ENCODE data around the gene C5orf47.

Gene C5orf47

GRCh38 chr5:174022384-174023095, 33.6 kb downstream of the C5orf47 start:
- no peak for DNase-seq (ENCODE audit: low read depth in 1 of 2, low spot score in 1 of 2)

- DNase-seq (ENCODE audit: low read depth in 1 of 2, low spot score in 1 of 2) = no peak
Measured at GRCh38 chr5:174030286-174030685, 41.3 kb downstream of the C5orf47 start.

GRCh38 chr5:174044466-174045254, 55.7 kb downstream of the C5orf47 start:
- no peak for DNase-seq (ENCODE audit: low read depth in 1 of 2, low spot score in 1 of 2)

GRCh38 chr5:174045470-174046025, 56.6 kb downstream of the C5orf47 start, which contains the start of gene NSG2:
Gene NSG2 (plus strand): TSS chr5:174045706. CDS start chr5:174046756, 1,050 bp downstream.
- DNase-seq (ENCODE audit: low read depth in 1 of 2, low spot score in 1 of 2) = no peak

- DNase-seq (ENCODE audit: low read depth in 1 of 2, low spot score in 1 of 2) = no peak
Measured at GRCh38 chr5:174046558-174046957, 57.6 kb downstream of the C5orf47 start.

GRCh38 chr5:174047472-174048099, 58.6 kb downstream of the C5orf47 start:
- DNase-seq (ENCODE audit: low read depth in 1 of 2, low spot score in 1 of 2) = no peak

- no peak for DNase-seq (ENCODE audit: low read depth in 1 of 2, low spot score in 1 of 2)
Measured at GRCh38 chr5:174052636-174053035, 63.7 kb downstream of the C5orf47 start.

- no peak for DNase-seq (ENCODE audit: low read depth in 1 of 2, low spot score in 1 of 2)
Measured at GRCh38 chr5:174053905-174054304, 64.9 kb downstream of the C5orf47 start.

Measured in activated T-helper 1 cell treated with anti-CD3 and anti-CD28 coated beads, Interleukin-2, amount 50 U/mL, for 16 hours (primary cell).